Stimulated activated CD4-positive, alpha-beta T cell treated with anti-CD3 and anti-CD28 coated beads, Interleukin-2, amount 100 ng/mL, for 4 hours (primary cell): Measurements from ENCODE around the gene STXBP3.
"Not testable (repeated sequence)": the region's sequence is repeated elsewhere in the genome, so short reads cannot be mapped to it uniquely, and the experiment has no call there.

Experiments
- DNase-seq: peaks from one replicate; pipeline ENCODE4 v3.0.0-alpha.2; 2020; ENCODE audit warnings: low read depth

The STXBP3 gene

GRCh38 chr1:108732398-108732797 is 14.1 kb upstream of the STXBP3 start:
- DNase-seq: no peak

GRCh38 chr1:108734171-108734865 is 12.2 kb upstream of the STXBP3 start:
- no peak for DNase-seq

- DNase-seq: no peak
Observed at GRCh38 chr1:108742253-108742652, 4.2 kb upstream of the STXBP3 start.

- DNase-seq: no peak
Observed at GRCh38 chr1:108745980-108746381, 493 bp upstream of the STXBP3 start.

- no peak for DNase-seq
Observed at GRCh38 chr1:108747171-108747850, 837 bp downstream of the STXBP3 start.

- DNase-seq: no peak
Observed at GRCh38 chr1:108747898-108748297, 1.4 kb downstream of the STXBP3 start.

- DNase-seq: no peak
Observed at GRCh38 chr1:108749081-108749480, 2.6 kb downstream of the STXBP3 start.

- DNase-seq: no peak
Observed at GRCh38 chr1:108750476-108751181, 4.2 kb downstream of the STXBP3 start.

- DNase-seq: no peak
Observed at GRCh38 chr1:108753363-108753762, 6.9 kb downstream of the STXBP3 start.

- no peak for DNase-seq
Observed at GRCh38 chr1:108758796-108759195, 12.3 kb downstream of the STXBP3 start.

- no peak for DNase-seq
Observed at GRCh38 chr1:108767115-108767514, 20.6 kb downstream of the STXBP3 start.

GRCh38 chr1:108767708-108768107 is 21.2 kb downstream of the STXBP3 start:
- DNase-seq: no peak

GRCh38 chr1:108777839-108778238 is 31.4 kb downstream of the STXBP3 start:
- no peak for DNase-seq

GRCh38 chr1:108779455-108779854 is 33.0 kb downstream of the STXBP3 start:
- DNase-seq: no peak

GRCh38 chr1:108780937-108781574 is 34.6 kb downstream of the STXBP3 start:
- no peak for DNase-seq

GRCh38 chr1:108781575-108781944 is 35.1 kb downstream of the STXBP3 start:
- DNase-seq: not testable (repeated sequence)

GRCh38 chr1:108785264-108785663 is 38.8 kb downstream of the STXBP3 start:
- no peak for DNase-seq

GRCh38 chr1:108785880-108786279 is 39.4 kb downstream of the STXBP3 start:
- no peak for DNase-seq

GRCh38 chr1:108791790-108792189 is 45.3 kb downstream of the STXBP3 start:
- no peak for DNase-seq

GRCh38 chr1:108792420-108792819 is 45.9 kb downstream of the STXBP3 start:
- DNase-seq: no peak

- DNase-seq: no peak
Observed at GRCh38 chr1:108799001-108799400, 52.5 kb downstream of the STXBP3 start.

- no peak for DNase-seq
Observed at GRCh38 chr1:108801101-108801500, 54.6 kb downstream of the STXBP3 start.

GRCh38 chr1:108803548-108803947 is 57.1 kb downstream of the STXBP3 start:
- no peak for DNase-seq
